ENCODE data around the gene GALNT17.

GALNT17 gene

GRCh38 chr7:71345117-71345884 is 213.4 kb downstream of the GALNT17 start:
- TF ChIP-seq FOXM1 (IDR thresholded peaks at IDR 0.05; ENCODE audit: borderline replicate concordance, low read depth) (no peak), MAX (IDR thresholded peaks at IDR 0.05) (no peak), NFIC (IDR thresholded peaks at IDR 0.05) (no peak), TCF12 (IDR thresholded peaks at IDR 0.05; ENCODE audit: low read depth) (no peak)

- TF ChIP-seq RAD21 (IDR thresholded peaks at IDR 0.05; ENCODE audit: low read depth), result no peak
- TF ChIP-seq TEAD4 (IDR thresholded peaks at IDR 0.05), result no peak
Measured at GRCh38 chr7:71348821-71349681, 217.1 kb downstream of the GALNT17 start.

GRCh38 chr7:71349682-71350481 is 217.9 kb downstream of the GALNT17 start:
- TF ChIP-seq FOXM1 (IDR thresholded peaks at IDR 0.05; ENCODE audit: borderline replicate concordance, low read depth), result no peak
- TF ChIP-seq ZBTB7A (IDR thresholded peaks at IDR 0.05; ENCODE audit: low read depth), result no peak
- TF ChIP-seq TAF1 (IDR thresholded peaks at IDR 0.05; ENCODE audit: low read depth), result no peak
- no peak for TF ChIP-seq CEBPB (IDR thresholded peaks at IDR 0.05)
- TF ChIP-seq MAX (IDR thresholded peaks at IDR 0.05), result no peak
- TF ChIP-seq RAD21 (IDR thresholded peaks at IDR 0.05; ENCODE audit: low read depth), result no peak
- TF ChIP-seq REST (IDR thresholded peaks at IDR 0.05; ENCODE audit: low read depth), result no peak
- no peak for TF ChIP-seq USF1 (IDR thresholded peaks at IDR 0.05)
- no peak for TF ChIP-seq EGR1 (IDR thresholded peaks at IDR 0.05)
- TF ChIP-seq TCF12 (IDR thresholded peaks at IDR 0.05; ENCODE audit: low read depth), result no peak
- TF ChIP-seq EP300 (IDR thresholded peaks at IDR 0.05; ENCODE audit: borderline replicate concordance), result no peak
- TF ChIP-seq CREB1 (IDR thresholded peaks at IDR 0.05; ENCODE audit: low read depth), result no peak
- TF ChIP-seq NFIC (IDR thresholded peaks at IDR 0.05), result no peak
- TF ChIP-seq TEAD4 (IDR thresholded peaks at IDR 0.05), result no peak

- TF ChIP-seq NFIC (IDR thresholded peaks at IDR 0.05) (no peak), TCF12 (IDR thresholded peaks at IDR 0.05; ENCODE audit: low read depth) (no peak), TAF1 (IDR thresholded peaks at IDR 0.05; ENCODE audit: low read depth) (no peak), REST (IDR thresholded peaks at IDR 0.05; ENCODE audit: low read depth) (no peak), USF1 (IDR thresholded peaks at IDR 0.05) (no peak), EP300 (IDR thresholded peaks at IDR 0.05; ENCODE audit: borderline replicate concordance) (no peak), CEBPB (IDR thresholded peaks at IDR 0.05) (no peak), RAD21 (IDR thresholded peaks at IDR 0.05; ENCODE audit: low read depth) (no peak), EGR1 (IDR thresholded peaks at IDR 0.05) (no peak), MAX (IDR thresholded peaks at IDR 0.05) (no peak), CREB1 (IDR thresholded peaks at IDR 0.05; ENCODE audit: low read depth) (no peak), FOXM1 (IDR thresholded peaks at IDR 0.05; ENCODE audit: borderline replicate concordance, low read depth) (no peak), TEAD4 (IDR thresholded peaks at IDR 0.05) (no peak), ZBTB7A (IDR thresholded peaks at IDR 0.05; ENCODE audit: low read depth) (no peak), YY1 (IDR thresholded peaks at IDR 0.05; ENCODE audit: low read depth) (no peak)
Measured at GRCh38 chr7:71350680-71351079, 218.7 kb downstream of the GALNT17 start.

- TF ChIP-seq RAD21 (IDR thresholded peaks at IDR 0.05; ENCODE audit: low read depth), result no peak
- TF ChIP-seq REST (IDR thresholded peaks at IDR 0.05; ENCODE audit: low read depth), result no peak
- TF ChIP-seq CEBPB (IDR thresholded peaks at IDR 0.05), result no peak
- no peak for TF ChIP-seq ZBTB7A (IDR thresholded peaks at IDR 0.05; ENCODE audit: low read depth)
- no peak for TF ChIP-seq TAF1 (IDR thresholded peaks at IDR 0.05; ENCODE audit: low read depth)
- TF ChIP-seq MAX (IDR thresholded peaks at IDR 0.05), result no peak
- no peak for TF ChIP-seq EGR1 (IDR thresholded peaks at IDR 0.05)
- no peak for TF ChIP-seq CREB1 (IDR thresholded peaks at IDR 0.05; ENCODE audit: low read depth)
- no peak for TF ChIP-seq USF1 (IDR thresholded peaks at IDR 0.05)
- TF ChIP-seq FOXM1 (IDR thresholded peaks at IDR 0.05; ENCODE audit: borderline replicate concordance, low read depth), result no peak
- TF ChIP-seq TEAD4 (IDR thresholded peaks at IDR 0.05), result no peak
- TF ChIP-seq EP300 (IDR thresholded peaks at IDR 0.05; ENCODE audit: borderline replicate concordance), result no peak
- no peak for TF ChIP-seq TCF12 (IDR thresholded peaks at IDR 0.05; ENCODE audit: low read depth)
- no peak for TF ChIP-seq YY1 (IDR thresholded peaks at IDR 0.05; ENCODE audit: low read depth)
- no peak for TF ChIP-seq NFIC (IDR thresholded peaks at IDR 0.05)
Measured at GRCh38 chr7:71354716-71355115, 222.8 kb downstream of the GALNT17 start.
